ENCODE data around the gene STAT2.

The STAT2 gene

GRCh38 chr12:56321027-56321426, 38.9 kb downstream of the STAT2 start:
- Histone ChIP-seq H3K36me3 (peaks cover 37% of the 10 kb centered on the region), H3K4me1 (no peaks in the 10 kb centered on the region), H3K4me3 (ENCODE audit: low read depth, low read length) (no peak overlapping the region), H3K9me3 (no peaks in the 10 kb centered on the region), H3K27me3 (no peaks in the 10 kb centered on the region)
- TF ChIP-seq CTCF (IDR thresholded peaks at IDR 0.05; ENCODE audit: low read depth, low read length) = no peak
- DNase-seq = no peak

- peak; percentile 16; the same call in 1 of the 2 replicates for TF ChIP-seq CTCF (IDR thresholded peaks at IDR 0.05; ENCODE audit: low read depth, low read length)
- no peaks in the 10 kb centered on the region for H3K9me3 ChIP-seq
- peaks cover 21% of the 10 kb centered on the region for H3K36me3 ChIP-seq
- no peaks in the 10 kb centered on the region for H3K27me3 ChIP-seq
- H3K4me1 ChIP-seq = no peaks in the 10 kb centered on the region
- H3K4me3 ChIP-seq (ENCODE audit: low read depth, low read length) = no peak overlapping the region
- no peak for DNase-seq
Observed at GRCh38 chr12:56317675-56318074, 42.2 kb downstream of the STAT2 start.

- H3K4me1 ChIP-seq = no peaks in the 10 kb centered on the region
- peak; percentile 40 for TF ChIP-seq CTCF (IDR thresholded peaks at IDR 0.05; ENCODE audit: low read depth, low read length)
- H3K36me3 ChIP-seq = peaks cover 30% of the 10 kb centered on the region
- no peaks in the 10 kb centered on the region for H3K27me3 ChIP-seq
- DNase-seq = peak; percentile 98
- no peaks in the 10 kb centered on the region for H3K9me3 ChIP-seq
- H3K4me3 ChIP-seq (ENCODE audit: low read depth, low read length) = peak within 1 kb of the TSS; percentile 80
Observed at GRCh38 chr12:56315622-56316473, 44.1 kb downstream of the STAT2 start, which contains the start of gene CNPY2. Gene CNPY2 (minus strand): TSS chr12:56315988. CDS start chr12:56315217, 771 bp downstream.

- no peaks in the 10 kb centered on the region for H3K27me3 ChIP-seq
- no peak for DNase-seq
- no peak for TF ChIP-seq CTCF (IDR thresholded peaks at IDR 0.05; ENCODE audit: low read depth, low read length)
- no peaks in the 10 kb centered on the region for H3K9me3 ChIP-seq
- H3K36me3 ChIP-seq = peaks cover 36% of the 10 kb centered on the region
- peak overlapping the region; percentile 80 for H3K4me3 ChIP-seq (ENCODE audit: low read depth, low read length)
- H3K4me1 ChIP-seq = no peaks in the 10 kb centered on the region
Observed at GRCh38 chr12:56315249-56315621, 44.7 kb downstream of the STAT2 start.

- H3K4me3 ChIP-seq (ENCODE audit: low read depth, low read length) = no peak overlapping the region
- TF ChIP-seq CTCF (IDR thresholded peaks at IDR 0.05; ENCODE audit: low read depth, low read length) = no peak
- H3K9me3 ChIP-seq = no peaks in the 10 kb centered on the region
- no peaks in the 10 kb centered on the region for H3K4me1 ChIP-seq
- no peak for DNase-seq
- peaks cover 40% of the 10 kb centered on the region for H3K36me3 ChIP-seq
- no peaks in the 10 kb centered on the region for H3K27me3 ChIP-seq
Observed at GRCh38 chr12:56311003-56311402, 48.9 kb downstream of the STAT2 start.

- Histone ChIP-seq H3K9me3 (no peaks in the 10 kb centered on the region), H3K4me1 (no peaks in the 10 kb centered on the region), H3K27me3 (no peaks in the 10 kb centered on the region), H3K4me3 (ENCODE audit: low read depth, low read length) (no peak overlapping the region), H3K36me3 (peaks cover 32% of the 10 kb centered on the region)
- TF ChIP-seq CTCF (IDR thresholded peaks at IDR 0.05; ENCODE audit: low read depth, low read length) = no peak
- no peak for DNase-seq
Observed at GRCh38 chr12:56308714-56309113, 51.2 kb downstream of the STAT2 start.

All from BE2C (cell line).